Endothelial cell (in vitro differentiated cells): ENCODE data around the gene PDE1C. TPM values are rescaled to one million over a fixed set of nuclear protein-coding genes. Genes with fewer than 3 reads are reported as not detected.

ENCODE experiments used
- DNase-seq: peaks from one replicate; pipeline ENCODE4 v3.0.0; 2021; ENCODE audit warnings: low spot score
- H3K27ac Mint-ChIP-seq: one replicate; pipeline ENCODE4 v1.8.0; 2021; ENCODE audit warnings: mixed read lengths, inconsistent platforms; ENCODE audit not compliant: unreplicated experiment
- H3K27me3 Mint-ChIP-seq: one replicate; pipeline ENCODE4 v1.8.0; 2021; ENCODE audit warnings: mild to moderate bottlenecking, moderate library complexity, mixed read lengths, inconsistent platforms; ENCODE audit not compliant: unreplicated experiment
- H3K36me3 Mint-ChIP-seq: one replicate; pipeline ENCODE4 v1.8.0; 2021; ENCODE audit warnings: mild to moderate bottlenecking, low read depth, mixed read lengths, inconsistent platforms; ENCODE audit not compliant: unreplicated experiment
- H3K4me1 Mint-ChIP-seq: one replicate; pipeline ENCODE4 v1.8.0; 2021; ENCODE audit warnings: mild to moderate bottlenecking, mixed read lengths, inconsistent platforms; ENCODE audit not compliant: unreplicated experiment
- H3K4me3 Mint-ChIP-seq: one replicate; pipeline ENCODE4 v1.8.0; 2021; ENCODE audit warnings: mild to moderate bottlenecking, mixed read lengths, inconsistent platforms; ENCODE audit not compliant: unreplicated experiment
- H3K9me3 Mint-ChIP-seq: one replicate; pipeline ENCODE4 v1.8.0; 2021; ENCODE audit warnings: mixed read lengths, inconsistent platforms; ENCODE audit not compliant: unreplicated experiment
- CTCF ChIP-seq: fragments of 200-600 bp; sonication (generic); IDR thresholded peaks from one replicate; pipeline ENCODE4 v1.5.0; 2021; ENCODE audit warnings: antibody characterized with exemption; ENCODE audit not compliant: unreplicated experiment
- total RNA-seq: library from RNA; stranded (reverse); fragmentation: NEBNext Ultra II Directional; extraction: Animal tissue kit (Norgen Biotek cat#: 25700); gene quantifications from one replicate; pipeline ENCODE4 v1.2.1, GENCODE V29; 2021; ENCODE audit not compliant: unreplicated experiment

PDE1C gene
- total RNA-seq, 1 donor from 2014 or later, result 2.9 TPM

- no peak for TF ChIP-seq CTCF
- Mint-ChIP-seq H3K9me3 (no peaks in the 10 kb centered on the region), H3K36me3 (peaks cover 4% of the 10 kb centered on the region), H3K4me1 (peaks cover 27% of the 10 kb centered on the region), H3K4me3 (no peak overlapping the region), H3K27me3 (no peaks in the 10 kb centered on the region), H3K27ac (peak overlapping the region; percentile 90)
- peak; percentile 11 for DNase-seq
These were observed 179.4 kb downstream of the PDE1C start for GRCh38 chr7:31890766-31891165.

- Mint-ChIP-seq H3K4me1 (peaks cover 23% of the 10 kb centered on the region), H3K9me3 (no peaks in the 10 kb centered on the region), H3K4me3 (no peak overlapping the region), H3K27ac (no peak overlapping the region), H3K27me3 (no peaks in the 10 kb centered on the region), H3K36me3 (no peaks in the 10 kb centered on the region)
- DNase-seq, result no peak
- TF ChIP-seq CTCF, result no peak
These were observed 180.0 kb downstream of the PDE1C start for GRCh38 chr7:31890198-31890597.

- Mint-ChIP-seq H3K36me3 (no peaks in the 10 kb centered on the region), H3K27ac (no peak overlapping the region), H3K4me1 (peaks cover 25% of the 10 kb centered on the region), H3K9me3 (no peaks in the 10 kb centered on the region), H3K27me3 (no peaks in the 10 kb centered on the region), H3K4me3 (no peak overlapping the region)
- DNase-seq, result no peak
- TF ChIP-seq CTCF, result no peak
These were observed 183.2 kb downstream of the PDE1C start for GRCh38 chr7:31887006-31887405.

- H3K9me3 Mint-ChIP-seq, result no peaks in the 10 kb centered on the region
- TF ChIP-seq CTCF, result no peak
- H3K4me1 Mint-ChIP-seq, result peaks cover 13% of the 10 kb centered on the region
- H3K27me3 Mint-ChIP-seq, result no peaks in the 10 kb centered on the region
- H3K27ac Mint-ChIP-seq, result no peak overlapping the region
- H3K36me3 Mint-ChIP-seq, result no peaks in the 10 kb centered on the region
- H3K4me3 Mint-ChIP-seq, result no peak overlapping the region
- DNase-seq, result no peak
These were observed 185.0 kb downstream of the PDE1C start for GRCh38 chr7:31885171-31885570.

- no peak for DNase-seq
- Mint-ChIP-seq H3K4me3 (no peak overlapping the region), H3K27ac (no peak overlapping the region), H3K4me1 (peaks cover 9% of the 10 kb centered on the region), H3K9me3 (no peaks in the 10 kb centered on the region), H3K27me3 (no peaks in the 10 kb centered on the region), H3K36me3 (no peaks in the 10 kb centered on the region)
- TF ChIP-seq CTCF, result no peak
These were observed 186.4 kb downstream of the PDE1C start for GRCh38 chr7:31883761-31884164.
